HEK293 (cell line): ENCODE data around the gene ENO2.
A peak's percentile ranks its signal among the peaks of the same experiment; 100 is the strongest.

Source experiments
- CTCF ChIA-PET: fragments of 350-600 bp; formaldehyde crosslinking; extraction: SDS; loops from one replicate; lab custom pipeline; 2021; ENCODE audit warnings: antibody characterized with exemption; lab: Yijun Ruan, JAX
- POLR2A ChIA-PET: fragments of 300-600 bp; formaldehyde crosslinking; extraction: SDS; loops from one replicate; lab custom pipeline; 2020; ENCODE audit warnings: antibody characterized with exemption, inconsistent platforms; lab: Yijun Ruan, JAX
- H3K27ac ChIP-seq: fragments of 200-500 bp; sonication (Bioruptor generic); 2 replicates; pipeline ENCODE4 v1.5.1; 2014; ENCODE audit warnings: low read depth, low read length, control low read depth, inconsistent platforms; ENCODE audit errors: extremely low read depth
- H3K36me3 ChIP-seq, 2 experiments: fragments of 200-500 bp in 1 of 2; sonication (Bioruptor generic) in 1 of 2; 1 replicate in 1 of 2; 2 replicates in 1 of 2; pipeline ENCODE4 v1.5.1; 2014 to 2017; ENCODE audit warnings: inconsistent platforms in 2 of 2, low read length in 2 of 2; ENCODE audit not compliant: control insufficient read depth in 2 of 2, insufficient read depth in 1 of 2
- H3K4me1 ChIP-seq: fragments of 200-500 bp; sonication (Bioruptor generic); 2 replicates; pipeline ENCODE4 v1.5.1; 2014; ENCODE audit warnings: mild to moderate bottlenecking, low read length, inconsistent platforms; ENCODE audit not compliant: control insufficient read depth, insufficient read depth
- H3K4me3 ChIP-seq: 2 replicates; pipeline ENCODE4 v1.5.1; 2011; ENCODE audit warnings: low read depth, mild to moderate bottlenecking, control low read depth, low read length, moderate library complexity
- H3K9me3 ChIP-seq: fragments of 200-500 bp; sonication (Bioruptor generic); 2 replicates; pipeline ENCODE4 v1.5.1; 2014; ENCODE audit warnings: low read depth, low read length, inconsistent platforms; ENCODE audit not compliant: control insufficient read depth, insufficient read depth
- IKZF3 ChIP-seq: fragments of 450-650 bp; IDR thresholded peaks from 2 replicates; pipeline ENCODE4 v1.5.0; 2018; ENCODE audit warnings: missing biosample characterization, mild to moderate bottlenecking, missing genetic modification characterization, moderate library complexity
- KLF7 ChIP-seq: fragments of 450-650 bp; formaldehyde crosslinking; IDR thresholded peaks from 2 replicates; pipeline ENCODE4 v1.5.1; 2016; ENCODE audit warnings: missing biosample characterization, missing genetic modification characterization, borderline replicate concordance
- MZF1 ChIP-seq: fragments of 450-650 bp; formaldehyde crosslinking; IDR thresholded peaks from 2 replicates; pipeline ENCODE4 v1.5.1; 2017; ENCODE audit warnings: missing biosample characterization, missing genetic modification characterization, borderline replicate concordance
- OVOL3 ChIP-seq: fragments of 450-650 bp; formaldehyde crosslinking; IDR thresholded peaks from 2 replicates; pipeline ENCODE4 v1.5.1; 2016; ENCODE audit warnings: missing biosample characterization, missing genetic modification characterization
- PRDM1 ChIP-seq: fragments of 450-650 bp; formaldehyde crosslinking; IDR thresholded peaks from 2 replicates; pipeline ENCODE4; 2016; ENCODE audit warnings: missing biosample characterization, missing genetic modification characterization
- SETDB1 ChIP-seq: IDR thresholded peaks from one replicate; pipeline ENCODE4 v1.6.1; 2017; ENCODE audit warnings: mild to moderate bottlenecking, low read length, moderate library complexity, mixed read lengths; ENCODE audit not compliant: insufficient read length
- WT1 ChIP-seq: fragments of 450-650 bp; formaldehyde crosslinking; IDR thresholded peaks from 2 replicates; pipeline ENCODE4 v1.5.1; 2016; ENCODE audit warnings: missing biosample characterization, missing genetic modification characterization
- ZEB2 ChIP-seq: fragments of 450-650 bp; formaldehyde crosslinking; IDR thresholded peaks from 2 replicates; pipeline ENCODE4 v1.5.1; 2016; ENCODE audit warnings: missing biosample characterization, missing genetic modification characterization
- ZNF114 ChIP-seq: fragments of 450-650 bp; formaldehyde crosslinking; IDR thresholded peaks from 2 replicates; pipeline ENCODE4 v1.5.0; 2017; ENCODE audit warnings: missing biosample characterization, missing genetic modification characterization
- ZNF133 ChIP-seq: fragments of 450-650 bp; formaldehyde crosslinking; IDR thresholded peaks from 2 replicates; pipeline ENCODE4 v1.5.1; 2016; ENCODE audit warnings: missing biosample characterization, missing genetic modification characterization
- ZNF146 ChIP-seq: fragments of 450-650 bp; formaldehyde crosslinking; IDR thresholded peaks from 2 replicates; pipeline ENCODE4 v1.5.1; 2016; ENCODE audit warnings: missing biosample characterization, missing genetic modification characterization
- ZNF157 ChIP-seq: fragments of 450-650 bp; formaldehyde crosslinking; IDR thresholded peaks from 2 replicates; pipeline ENCODE4 v1.5.1; 2016; ENCODE audit warnings: missing biosample characterization, missing genetic modification characterization
- ZNF175 ChIP-seq: fragments of 450-650 bp; formaldehyde crosslinking; IDR thresholded peaks from 2 replicates; pipeline ENCODE4 v1.5.1; 2016; ENCODE audit warnings: missing biosample characterization, missing genetic modification characterization
- ZNF223 ChIP-seq: fragments of 450-650 bp; formaldehyde crosslinking; IDR thresholded peaks from 2 replicates; pipeline ENCODE4 v1.5.1; 2016; ENCODE audit warnings: missing biosample characterization, missing genetic modification characterization
- ZNF341 ChIP-seq: fragments of 450-650 bp; formaldehyde crosslinking; IDR thresholded peaks from 2 replicates; pipeline ENCODE4; 2016; ENCODE audit warnings: low read depth, missing biosample characterization, missing genetic modification characterization
- ZNF366 ChIP-seq: fragments of 450-650 bp; formaldehyde crosslinking; conservative IDR thresholded peaks from 2 replicates; pipeline ENCODE4 v1.5.1; 2016; ENCODE audit warnings: missing biosample characterization, missing genetic modification characterization
- ZNF585B ChIP-seq: fragments of 450-650 bp; formaldehyde crosslinking; IDR thresholded peaks from 2 replicates; pipeline ENCODE4 v1.5.1; 2016; ENCODE audit warnings: missing biosample characterization, missing genetic modification characterization
- ZNF623 ChIP-seq: fragments of 450-650 bp; formaldehyde crosslinking; IDR thresholded peaks from 2 replicates; pipeline ENCODE4 v1.5.1; 2016; ENCODE audit warnings: missing biosample characterization, missing genetic modification characterization
- ZNF654 ChIP-seq: fragments of 450-650 bp; formaldehyde crosslinking; IDR thresholded peaks from 2 replicates; pipeline ENCODE4 v1.5.1; 2016; ENCODE audit warnings: low read depth, missing biosample characterization, missing genetic modification characterization
- ZNF792 ChIP-seq: fragments of 450-650 bp; formaldehyde crosslinking; IDR thresholded peaks from 2 replicates; pipeline ENCODE4 v1.5.1; 2016; ENCODE audit warnings: missing biosample characterization, missing genetic modification characterization
- TF ChIP-seq, protein P1 (sequence below): fragments of 450-650 bp; formaldehyde crosslinking; optimal IDR thresholded peaks from 2 replicates; pipeline ENCODE3; 2016; ENCODE audit warnings: missing biosample characterization, mild to moderate bottlenecking, missing genetic modification characterization
- TF ChIP-seq, protein P2 (sequence below): fragments of 450-650 bp; formaldehyde crosslinking; IDR thresholded peaks from 2 replicates; pipeline ENCODE4 v1.5.1; 2016; ENCODE audit warnings: missing biosample characterization, missing genetic modification characterization
- TF ChIP-seq, protein P3 (sequence below): fragments of 450-650 bp; formaldehyde crosslinking; IDR thresholded peaks from 2 replicates; pipeline ENCODE4; 2016; ENCODE audit warnings: missing biosample characterization, missing genetic modification characterization
- TF ChIP-seq, protein P4 (sequence below): fragments of 450-650 bp; formaldehyde crosslinking; IDR thresholded peaks from 2 replicates; pipeline ENCODE4 v1.5.1; 2017; ENCODE audit warnings: missing biosample characterization, missing genetic modification characterization
- TF ChIP-seq, protein P5 (sequence below): fragments of 450-650 bp; formaldehyde crosslinking; IDR thresholded peaks from 2 replicates; pipeline ENCODE4 v1.5.1; 2017; ENCODE audit warnings: missing biosample characterization, missing genetic modification characterization

ENO2 gene

DNA sequence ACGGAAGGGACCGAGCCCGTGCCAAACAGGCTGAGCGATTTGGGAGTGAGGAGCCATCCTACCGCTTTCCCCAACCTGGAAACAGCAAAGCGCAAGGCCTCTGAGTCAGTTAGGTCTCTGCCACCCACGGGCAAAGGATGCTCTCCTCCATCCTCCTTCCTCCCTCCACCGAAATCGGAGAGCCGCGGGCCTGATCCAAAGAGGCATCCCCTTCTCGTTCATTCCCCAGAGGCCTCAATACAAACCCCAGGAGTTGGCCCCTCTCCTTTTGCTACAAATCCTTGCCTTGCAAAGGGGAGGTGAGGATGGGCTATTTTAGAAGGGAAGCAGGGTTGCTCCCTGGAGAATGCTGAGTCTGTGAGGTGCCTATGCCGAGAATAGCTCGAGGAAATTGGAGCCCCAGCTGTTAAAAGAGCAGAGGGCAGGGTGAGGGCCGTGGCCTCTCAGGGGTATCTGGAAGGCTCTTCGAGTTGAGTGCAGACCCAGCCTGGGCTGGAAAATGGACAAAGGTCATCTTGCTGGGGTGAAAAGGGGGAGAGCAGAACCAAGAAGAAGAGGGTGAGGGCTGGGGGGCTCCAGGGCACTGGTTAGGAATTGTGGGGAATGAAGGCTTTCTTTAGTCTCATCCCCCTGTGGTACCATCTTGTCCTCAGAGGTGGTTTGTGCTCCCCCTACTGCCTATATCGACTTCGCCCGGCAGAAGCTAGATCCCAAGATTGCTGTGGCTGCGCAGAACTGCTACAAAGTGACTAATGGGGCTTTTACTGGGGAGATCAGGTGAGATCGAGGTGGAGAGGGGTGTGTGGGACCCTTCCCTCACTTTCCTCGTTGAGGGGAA, 46.0 kb upstream of the ENO2 start (continued):
- TF ChIP-seq ZNF366 (tag by site-specific recombination) (peak; percentile 18; the same call in 1 of the 2 replicates), ZNF585B (tag by site-specific recombination) (no peak), PRDM1 (tag by site-specific recombination) (peak; percentile 44; the same call in 1 of the 2 replicates), SETDB1 (no peak), MZF1 (0 out of 2 replicates have a peak, but pooled peaks have one; percentile 23), ZNF114 (no peak)
- TF ChIP-seq, protein P1, sequence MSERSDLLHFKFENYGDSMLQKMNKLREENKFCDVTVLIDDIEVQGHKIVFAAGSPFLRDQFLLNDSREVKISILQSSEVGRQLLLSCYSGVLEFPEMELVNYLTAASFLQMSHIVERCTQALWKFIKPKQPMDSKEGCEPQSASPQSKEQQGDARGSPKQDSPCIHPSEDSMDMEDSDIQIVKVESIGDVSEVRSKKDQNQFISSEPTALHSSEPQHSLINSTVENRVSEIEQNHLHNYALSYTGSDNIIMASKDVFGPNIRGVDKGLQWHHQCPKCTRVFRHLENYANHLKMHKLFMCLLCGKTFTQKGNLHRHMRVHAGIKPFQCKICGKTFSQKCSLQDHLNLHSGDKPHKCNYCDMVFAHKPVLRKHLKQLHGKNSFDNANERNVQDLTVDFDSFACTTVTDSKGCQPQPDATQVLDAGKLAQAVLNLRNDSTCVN (tag by site-specific recombination), result peak; percentile 36

GRCh38 chr12:6869049-6870021, 45.0 kb upstream of the ENO2 start:
- ChIA-PET POLR2A (interaction anchor here (0.6 to 7.6 kb wide), 17 partner anchors 12 to 174 kb away, joined by 3 to 183 read pairs (median 10); partner anchors contain the start of genes C12orf57, CDCA3, COPS7A and ENO2), CTCF (interaction anchor here (0.6 to 5.3 kb wide), 30 partner anchors 9 to 305 kb away, joined by 3 to 71 read pairs (median 5); partner anchors contain the start of genes C12orf57, C1RL, CDCA3 and MLF2)
- Histone ChIP-seq H3K36me3 (peaks cover 4 to 58% of the 10 kb centered on the region in 2 experiments; a peak in 2 of 3 replicates), H3K4me3 (peak overlapping the region; percentile 87), H3K27ac (peak overlapping the region; percentile 98; the same call in 1 of the 2 replicates), H3K4me1 (peaks cover 8% of the 10 kb centered on the region), H3K9me3 (no peaks in the 10 kb centered on the region)
- TF ChIP-seq ZNF223 (no peak), WT1 (tag by site-specific recombination) (no peak), ZEB2 (0 out of 2 replicates have a peak, but pooled peaks have one; percentile 42), ZNF623 (tag by site-specific recombination) (no peak), IKZF3 (tag by site-specific recombination) (no peak), ZNF341 (tag by site-specific recombination) (no peak), ZNF792 (tag by site-specific recombination) (no peak), ZNF146 (tag by site-specific recombination) (no peak), MZF1 (0 out of 2 replicates have a peak, but pooled peaks have one; percentile 13), ZNF654 (peak; percentile 90), OVOL3 (tag by site-specific recombination) (no peak), ZNF133 (tag by site-specific recombination) (no peak), ZNF157 (tag by site-specific recombination) (no peak), KLF7 (tag by site-specific recombination) (no peak), ZNF175 (tag by site-specific recombination) (no peak)
- TF ChIP-seq, protein P2, sequence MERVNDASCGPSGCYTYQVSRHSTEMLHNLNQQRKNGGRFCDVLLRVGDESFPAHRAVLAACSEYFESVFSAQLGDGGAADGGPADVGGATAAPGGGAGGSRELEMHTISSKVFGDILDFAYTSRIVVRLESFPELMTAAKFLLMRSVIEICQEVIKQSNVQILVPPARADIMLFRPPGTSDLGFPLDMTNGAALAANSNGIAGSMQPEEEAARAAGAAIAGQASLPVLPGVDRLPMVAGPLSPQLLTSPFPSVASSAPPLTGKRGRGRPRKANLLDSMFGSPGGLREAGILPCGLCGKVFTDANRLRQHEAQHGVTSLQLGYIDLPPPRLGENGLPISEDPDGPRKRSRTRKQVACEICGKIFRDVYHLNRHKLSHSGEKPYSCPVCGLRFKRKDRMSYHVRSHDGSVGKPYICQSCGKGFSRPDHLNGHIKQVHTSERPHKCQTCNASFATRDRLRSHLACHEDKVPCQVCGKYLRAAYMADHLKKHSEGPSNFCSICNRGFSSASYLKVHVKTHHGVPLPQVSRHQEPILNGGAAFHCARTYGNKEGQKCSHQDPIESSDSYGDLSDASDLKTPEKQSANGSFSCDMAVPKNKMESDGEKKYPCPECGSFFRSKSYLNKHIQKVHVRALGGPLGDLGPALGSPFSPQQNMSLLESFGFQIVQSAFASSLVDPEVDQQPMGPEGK (tag by site-specific recombination), result peak; percentile 34; the same call in 1 of the 2 replicates
- TF ChIP-seq, protein P3, sequence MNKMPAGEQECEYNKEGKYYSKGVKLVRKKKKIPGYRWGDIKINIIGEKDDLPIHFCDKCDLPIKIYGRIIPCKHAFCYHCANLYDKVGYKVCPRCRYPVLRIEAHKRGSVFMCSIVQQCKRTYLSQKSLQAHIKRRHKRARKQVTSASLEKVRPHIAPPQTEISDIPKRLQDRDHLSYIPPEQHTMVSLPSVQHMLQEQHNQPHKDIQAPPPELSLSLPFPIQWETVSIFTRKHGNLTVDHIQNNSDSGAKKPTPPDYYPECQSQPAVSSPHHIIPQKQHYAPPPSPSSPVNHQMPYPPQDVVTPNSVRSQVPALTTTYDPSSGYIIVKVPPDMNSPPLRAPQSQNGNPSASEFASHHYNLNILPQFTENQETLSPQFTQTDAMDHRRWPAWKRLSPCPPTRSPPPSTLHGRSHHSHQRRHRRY, result no peak
- TF ChIP-seq, protein P4, sequence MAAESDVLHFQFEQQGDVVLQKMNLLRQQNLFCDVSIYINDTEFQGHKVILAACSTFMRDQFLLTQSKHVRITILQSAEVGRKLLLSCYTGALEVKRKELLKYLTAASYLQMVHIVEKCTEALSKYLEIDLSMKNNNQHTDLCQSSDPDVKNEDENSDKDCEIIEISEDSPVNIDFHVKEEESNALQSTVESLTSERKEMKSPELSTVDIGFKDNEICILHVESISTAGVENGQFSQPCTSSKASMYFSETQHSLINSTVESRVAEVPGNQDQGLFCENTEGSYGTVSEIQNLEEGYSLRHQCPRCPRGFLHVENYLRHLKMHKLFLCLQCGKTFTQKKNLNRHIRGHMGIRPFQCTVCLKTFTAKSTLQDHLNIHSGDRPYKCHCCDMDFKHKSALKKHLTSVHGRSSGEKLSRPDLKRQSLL, result 0 out of 2 replicates have a peak, but pooled peaks have one; percentile 42
- TF ChIP-seq, protein P5, sequence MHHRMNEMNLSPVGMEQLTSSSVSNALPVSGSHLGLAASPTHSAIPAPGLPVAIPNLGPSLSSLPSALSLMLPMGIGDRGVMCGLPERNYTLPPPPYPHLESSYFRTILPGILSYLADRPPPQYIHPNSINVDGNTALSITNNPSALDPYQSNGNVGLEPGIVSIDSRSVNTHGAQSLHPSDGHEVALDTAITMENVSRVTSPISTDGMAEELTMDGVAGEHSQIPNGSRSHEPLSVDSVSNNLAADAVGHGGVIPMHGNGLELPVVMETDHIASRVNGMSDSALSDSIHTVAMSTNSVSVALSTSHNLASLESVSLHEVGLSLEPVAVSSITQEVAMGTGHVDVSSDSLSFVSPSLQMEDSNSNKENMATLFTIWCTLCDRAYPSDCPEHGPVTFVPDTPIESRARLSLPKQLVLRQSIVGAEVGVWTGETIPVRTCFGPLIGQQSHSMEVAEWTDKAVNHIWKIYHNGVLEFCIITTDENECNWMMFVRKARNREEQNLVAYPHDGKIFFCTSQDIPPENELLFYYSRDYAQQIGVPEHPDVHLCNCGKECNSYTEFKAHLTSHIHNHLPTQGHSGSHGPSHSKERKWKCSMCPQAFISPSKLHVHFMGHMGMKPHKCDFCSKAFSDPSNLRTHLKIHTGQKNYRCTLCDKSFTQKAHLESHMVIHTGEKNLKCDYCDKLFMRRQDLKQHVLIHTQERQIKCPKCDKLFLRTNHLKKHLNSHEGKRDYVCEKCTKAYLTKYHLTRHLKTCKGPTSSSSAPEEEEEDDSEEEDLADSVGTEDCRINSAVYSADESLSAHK, result no peak
